ENCODE data around the gene KPNB1.

Gene KPNB1

DNA sequence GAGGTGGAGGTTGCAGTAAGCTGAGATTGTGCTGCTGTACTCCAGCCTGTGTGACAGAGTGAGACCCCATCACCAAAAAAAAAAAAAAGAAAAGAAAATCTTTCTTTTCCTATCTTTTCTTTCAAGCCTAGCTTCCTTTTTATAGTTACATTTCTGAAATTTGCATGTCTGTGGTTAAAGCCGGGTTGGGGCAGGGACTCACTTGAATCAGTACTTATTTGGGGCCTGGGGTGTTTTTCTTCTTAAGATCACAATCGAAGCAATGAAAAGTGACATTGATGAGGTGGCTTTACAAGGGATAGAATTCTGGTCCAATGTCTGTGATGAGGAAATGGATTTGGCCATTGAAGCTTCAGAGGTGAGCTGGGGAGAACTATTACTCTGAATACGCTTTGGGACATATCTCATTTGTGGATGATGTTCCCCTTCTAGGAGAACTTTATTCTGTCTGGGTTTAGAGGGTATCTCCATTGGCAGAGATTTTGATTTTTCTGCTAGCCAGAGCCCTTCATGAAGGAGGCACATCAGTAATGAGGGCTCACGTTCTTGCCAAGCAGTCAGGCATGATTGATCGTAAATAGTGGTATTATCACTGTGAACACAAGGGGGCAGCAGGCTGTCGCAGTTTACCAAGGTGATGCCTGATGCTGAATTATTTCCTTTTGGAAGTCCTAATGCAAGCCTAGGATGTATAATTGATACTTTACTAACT lies 14.3 kb downstream of the KPNB1 start (continued):
- TF ChIP-seq, protein P1, sequence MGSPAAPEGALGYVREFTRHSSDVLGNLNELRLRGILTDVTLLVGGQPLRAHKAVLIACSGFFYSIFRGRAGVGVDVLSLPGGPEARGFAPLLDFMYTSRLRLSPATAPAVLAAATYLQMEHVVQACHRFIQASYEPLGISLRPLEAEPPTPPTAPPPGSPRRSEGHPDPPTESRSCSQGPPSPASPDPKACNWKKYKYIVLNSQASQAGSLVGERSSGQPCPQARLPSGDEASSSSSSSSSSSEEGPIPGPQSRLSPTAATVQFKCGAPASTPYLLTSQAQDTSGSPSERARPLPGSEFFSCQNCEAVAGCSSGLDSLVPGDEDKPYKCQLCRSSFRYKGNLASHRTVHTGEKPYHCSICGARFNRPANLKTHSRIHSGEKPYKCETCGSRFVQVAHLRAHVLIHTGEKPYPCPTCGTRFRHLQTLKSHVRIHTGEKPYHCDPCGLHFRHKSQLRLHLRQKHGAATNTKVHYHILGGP (tag by site-specific recombination; IDR thresholded peaks at IDR 0.05) = no peak
- TF ChIP-seq ZNF514 (tag by site-specific recombination; IDR thresholded peaks at IDR 0.05) = no peak
- TF ChIP-seq ZNF292 (tag by site-specific recombination; IDR thresholded peaks at IDR 0.05; ENCODE audit: borderline replicate concordance, low read depth) = no peak
- no peak for TF ChIP-seq ZNF610 (tag by site-specific recombination; IDR thresholded peaks at IDR 0.05; ENCODE audit: borderline replicate concordance)
- TF ChIP-seq, protein P2, sequence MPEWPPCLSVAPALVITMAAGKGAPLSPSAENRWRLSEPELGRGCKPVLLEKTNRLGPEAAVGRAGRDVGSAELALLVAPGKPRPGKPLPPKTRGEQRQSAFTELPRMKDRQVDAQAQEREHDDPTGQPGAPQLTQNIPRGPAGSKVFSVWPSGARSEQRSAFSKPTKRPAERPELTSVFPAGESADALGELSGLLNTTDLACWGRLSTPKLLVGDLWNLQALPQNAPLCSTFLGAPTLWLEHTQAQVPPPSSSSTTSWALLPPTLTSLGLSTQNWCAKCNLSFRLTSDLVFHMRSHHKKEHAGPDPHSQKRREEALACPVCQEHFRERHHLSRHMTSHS (tag by site-specific recombination; IDR thresholded peaks at IDR 0.05) = no peak
- no peak for TF ChIP-seq ZXDB (tag by site-specific recombination; IDR thresholded peaks at IDR 0.05)
- TF ChIP-seq KLF16 (tag by site-specific recombination; IDR thresholded peaks at IDR 0.05) = no peak
- no peak for TF ChIP-seq ZNF169 (tag by site-specific recombination; IDR thresholded peaks at IDR 0.05)
- TF ChIP-seq EGR2 (tag by site-specific recombination; IDR thresholded peaks at IDR 0.05; ENCODE audit: low read depth) = no peak
- no peak for TF ChIP-seq ZNF155 (tag by site-specific recombination; IDR thresholded peaks at IDR 0.05)
- TF ChIP-seq ZBTB17 (tag by site-specific recombination; IDR thresholded peaks at IDR 0.05) = peak; percentile 53; the same call in 1 of the 2 replicates
- TF ChIP-seq, protein P3, sequence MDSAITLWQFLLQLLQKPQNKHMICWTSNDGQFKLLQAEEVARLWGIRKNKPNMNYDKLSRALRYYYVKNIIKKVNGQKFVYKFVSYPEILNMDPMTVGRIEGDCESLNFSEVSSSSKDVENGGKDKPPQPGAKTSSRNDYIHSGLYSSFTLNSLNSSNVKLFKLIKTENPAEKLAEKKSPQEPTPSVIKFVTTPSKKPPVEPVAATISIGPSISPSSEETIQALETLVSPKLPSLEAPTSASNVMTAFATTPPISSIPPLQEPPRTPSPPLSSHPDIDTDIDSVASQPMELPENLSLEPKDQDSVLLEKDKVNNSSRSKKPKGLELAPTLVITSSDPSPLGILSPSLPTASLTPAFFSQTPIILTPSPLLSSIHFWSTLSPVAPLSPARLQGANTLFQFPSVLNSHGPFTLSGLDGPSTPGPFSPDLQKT (IDR thresholded peaks at IDR 0.05; ENCODE audit: borderline replicate concordance, low read depth, low read length) = no peak
- TF ChIP-seq ZNF830 (tag by site-specific recombination; IDR thresholded peaks at IDR 0.05; ENCODE audit: low read depth) = no peak
- TF ChIP-seq ZNF324 (tag by site-specific recombination; IDR thresholded peaks at IDR 0.05) = no peak
- TF ChIP-seq ZNF37A (tag by site-specific recombination; IDR thresholded peaks at IDR 0.05) = no peak
- no peak for TF ChIP-seq KLF9 (tag by site-specific recombination; IDR thresholded peaks at IDR 0.05; ENCODE audit: low read depth)
- TF ChIP-seq ZNF133 (tag by site-specific recombination; IDR thresholded peaks at IDR 0.05) = no peak
- TF ChIP-seq ZNF777 (tag by site-specific recombination; IDR thresholded peaks at IDR 0.05; ENCODE audit: borderline replicate concordance) = no peak
- no peak for TF ChIP-seq ZNF114 (tag by site-specific recombination; IDR thresholded peaks at IDR 0.05)
- 0 out of 2 replicates have a peak, but pooled peaks have one; percentile 24 for TF ChIP-seq SP7 (tag by site-specific recombination; IDR thresholded peaks at IDR 0.05)
- no peak for TF ChIP-seq ZNF138 (tag by site-specific recombination; IDR thresholded peaks at IDR 0.05; ENCODE audit: borderline replicate concordance)
- TF ChIP-seq, protein P4, sequence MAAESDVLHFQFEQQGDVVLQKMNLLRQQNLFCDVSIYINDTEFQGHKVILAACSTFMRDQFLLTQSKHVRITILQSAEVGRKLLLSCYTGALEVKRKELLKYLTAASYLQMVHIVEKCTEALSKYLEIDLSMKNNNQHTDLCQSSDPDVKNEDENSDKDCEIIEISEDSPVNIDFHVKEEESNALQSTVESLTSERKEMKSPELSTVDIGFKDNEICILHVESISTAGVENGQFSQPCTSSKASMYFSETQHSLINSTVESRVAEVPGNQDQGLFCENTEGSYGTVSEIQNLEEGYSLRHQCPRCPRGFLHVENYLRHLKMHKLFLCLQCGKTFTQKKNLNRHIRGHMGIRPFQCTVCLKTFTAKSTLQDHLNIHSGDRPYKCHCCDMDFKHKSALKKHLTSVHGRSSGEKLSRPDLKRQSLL (tag by site-specific recombination; IDR thresholded peaks at IDR 0.05) = no peak
- no peak for TF ChIP-seq IKZF3 (tag by site-specific recombination; IDR thresholded peaks at IDR 0.05)
- no peak for TF ChIP-seq ZNF10 (tag by site-specific recombination; IDR thresholded peaks at IDR 0.05)
- no peak for TF ChIP-seq ZNF530 (tag by site-specific recombination; IDR thresholded peaks at IDR 0.05; ENCODE audit: low read depth)
- TF ChIP-seq ZNF404 (tag by site-specific recombination; IDR thresholded peaks at IDR 0.05) = no peak
- no peak for TF ChIP-seq HOXD13 (CRISPR knock-in tag; IDR thresholded peaks at IDR 0.05; ENCODE audit: borderline replicate concordance)
- TF ChIP-seq ZBTB20 (tag by site-specific recombination; IDR thresholded peaks at IDR 0.05) = no peak
- TF ChIP-seq, protein P5, sequence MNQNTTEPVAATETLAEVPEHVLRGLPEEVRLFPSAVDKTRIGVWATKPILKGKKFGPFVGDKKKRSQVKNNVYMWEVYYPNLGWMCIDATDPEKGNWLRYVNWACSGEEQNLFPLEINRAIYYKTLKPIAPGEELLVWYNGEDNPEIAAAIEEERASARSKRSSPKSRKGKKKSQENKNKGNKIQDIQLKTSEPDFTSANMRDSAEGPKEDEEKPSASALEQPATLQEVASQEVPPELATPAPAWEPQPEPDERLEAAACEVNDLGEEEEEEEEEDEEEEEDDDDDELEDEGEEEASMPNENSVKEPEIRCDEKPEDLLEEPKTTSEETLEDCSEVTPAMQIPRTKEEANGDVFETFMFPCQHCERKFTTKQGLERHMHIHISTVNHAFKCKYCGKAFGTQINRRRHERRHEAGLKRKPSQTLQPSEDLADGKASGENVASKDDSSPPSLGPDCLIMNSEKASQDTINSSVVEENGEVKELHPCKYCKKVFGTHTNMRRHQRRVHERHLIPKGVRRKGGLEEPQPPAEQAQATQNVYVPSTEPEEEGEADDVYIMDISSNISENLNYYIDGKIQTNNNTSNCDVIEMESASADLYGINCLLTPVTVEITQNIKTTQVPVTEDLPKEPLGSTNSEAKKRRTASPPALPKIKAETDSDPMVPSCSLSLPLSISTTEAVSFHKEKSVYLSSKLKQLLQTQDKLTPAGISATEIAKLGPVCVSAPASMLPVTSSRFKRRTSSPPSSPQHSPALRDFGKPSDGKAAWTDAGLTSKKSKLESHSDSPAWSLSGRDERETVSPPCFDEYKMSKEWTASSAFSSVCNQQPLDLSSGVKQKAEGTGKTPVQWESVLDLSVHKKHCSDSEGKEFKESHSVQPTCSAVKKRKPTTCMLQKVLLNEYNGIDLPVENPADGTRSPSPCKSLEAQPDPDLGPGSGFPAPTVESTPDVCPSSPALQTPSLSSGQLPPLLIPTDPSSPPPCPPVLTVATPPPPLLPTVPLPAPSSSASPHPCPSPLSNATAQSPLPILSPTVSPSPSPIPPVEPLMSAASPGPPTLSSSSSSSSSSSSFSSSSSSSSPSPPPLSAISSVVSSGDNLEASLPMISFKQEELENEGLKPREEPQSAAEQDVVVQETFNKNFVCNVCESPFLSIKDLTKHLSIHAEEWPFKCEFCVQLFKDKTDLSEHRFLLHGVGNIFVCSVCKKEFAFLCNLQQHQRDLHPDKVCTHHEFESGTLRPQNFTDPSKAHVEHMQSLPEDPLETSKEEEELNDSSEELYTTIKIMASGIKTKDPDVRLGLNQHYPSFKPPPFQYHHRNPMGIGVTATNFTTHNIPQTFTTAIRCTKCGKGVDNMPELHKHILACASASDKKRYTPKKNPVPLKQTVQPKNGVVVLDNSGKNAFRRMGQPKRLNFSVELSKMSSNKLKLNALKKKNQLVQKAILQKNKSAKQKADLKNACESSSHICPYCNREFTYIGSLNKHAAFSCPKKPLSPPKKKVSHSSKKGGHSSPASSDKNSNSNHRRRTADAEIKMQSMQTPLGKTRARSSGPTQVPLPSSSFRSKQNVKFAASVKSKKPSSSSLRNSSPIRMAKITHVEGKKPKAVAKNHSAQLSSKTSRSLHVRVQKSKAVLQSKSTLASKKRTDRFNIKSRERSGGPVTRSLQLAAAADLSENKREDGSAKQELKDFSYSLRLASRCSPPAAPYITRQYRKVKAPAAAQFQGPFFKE (tag by site-specific recombination; IDR thresholded peaks at IDR 0.05; ENCODE audit: borderline replicate concordance) = no peak
- no peak for TF ChIP-seq ZNF544 (tag by site-specific recombination; IDR thresholded peaks at IDR 0.05)
- TF ChIP-seq ZBTB48 (tag by site-specific recombination; IDR thresholded peaks at IDR 0.05) = 0 out of 2 replicates have a peak, but pooled peaks have one; percentile 14
